ENCODE results near the gene NRIP1.

- TF ChIP-seq, protein P1, sequence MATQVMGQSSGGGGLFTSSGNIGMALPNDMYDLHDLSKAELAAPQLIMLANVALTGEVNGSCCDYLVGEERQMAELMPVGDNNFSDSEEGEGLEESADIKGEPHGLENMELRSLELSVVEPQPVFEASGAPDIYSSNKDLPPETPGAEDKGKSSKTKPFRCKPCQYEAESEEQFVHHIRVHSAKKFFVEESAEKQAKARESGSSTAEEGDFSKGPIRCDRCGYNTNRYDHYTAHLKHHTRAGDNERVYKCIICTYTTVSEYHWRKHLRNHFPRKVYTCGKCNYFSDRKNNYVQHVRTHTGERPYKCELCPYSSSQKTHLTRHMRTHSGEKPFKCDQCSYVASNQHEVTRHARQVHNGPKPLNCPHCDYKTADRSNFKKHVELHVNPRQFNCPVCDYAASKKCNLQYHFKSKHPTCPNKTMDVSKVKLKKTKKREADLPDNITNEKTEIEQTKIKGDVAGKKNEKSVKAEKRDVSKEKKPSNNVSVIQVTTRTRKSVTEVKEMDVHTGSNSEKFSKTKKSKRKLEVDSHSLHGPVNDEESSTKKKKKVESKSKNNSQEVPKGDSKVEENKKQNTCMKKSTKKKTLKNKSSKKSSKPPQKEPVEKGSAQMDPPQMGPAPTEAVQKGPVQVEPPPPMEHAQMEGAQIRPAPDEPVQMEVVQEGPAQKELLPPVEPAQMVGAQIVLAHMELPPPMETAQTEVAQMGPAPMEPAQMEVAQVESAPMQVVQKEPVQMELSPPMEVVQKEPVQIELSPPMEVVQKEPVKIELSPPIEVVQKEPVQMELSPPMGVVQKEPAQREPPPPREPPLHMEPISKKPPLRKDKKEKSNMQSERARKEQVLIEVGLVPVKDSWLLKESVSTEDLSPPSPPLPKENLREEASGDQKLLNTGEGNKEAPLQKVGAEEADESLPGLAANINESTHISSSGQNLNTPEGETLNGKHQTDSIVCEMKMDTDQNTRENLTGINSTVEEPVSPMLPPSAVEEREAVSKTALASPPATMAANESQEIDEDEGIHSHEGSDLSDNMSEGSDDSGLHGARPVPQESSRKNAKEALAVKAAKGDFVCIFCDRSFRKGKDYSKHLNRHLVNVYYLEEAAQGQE (IDR thresholded peaks at IDR 0.05; ENCODE audit: borderline replicate concordance), result no peak
- TF ChIP-seq TAF1 (IDR thresholded peaks at IDR 0.05; ENCODE audit: low read depth) (no peak), EP300 (conservative IDR thresholded peaks at IDR 0.05; ENCODE audit: poor library complexity, severe bottlenecking) (no peak), EZH2 (IDR thresholded peaks at IDR 0.05; ENCODE audit: borderline replicate concordance, insufficient read depth, low read length, poor library complexity, severe bottlenecking) (no peak), POLR2AphosphoS5 (IDR thresholded peaks at IDR 0.05) (no peak), MXI1 (conservative IDR thresholded peaks at IDR 0.05; ENCODE audit: poor library complexity, severe bottlenecking) (no peak)
- TF ChIP-seq, protein P2, sequence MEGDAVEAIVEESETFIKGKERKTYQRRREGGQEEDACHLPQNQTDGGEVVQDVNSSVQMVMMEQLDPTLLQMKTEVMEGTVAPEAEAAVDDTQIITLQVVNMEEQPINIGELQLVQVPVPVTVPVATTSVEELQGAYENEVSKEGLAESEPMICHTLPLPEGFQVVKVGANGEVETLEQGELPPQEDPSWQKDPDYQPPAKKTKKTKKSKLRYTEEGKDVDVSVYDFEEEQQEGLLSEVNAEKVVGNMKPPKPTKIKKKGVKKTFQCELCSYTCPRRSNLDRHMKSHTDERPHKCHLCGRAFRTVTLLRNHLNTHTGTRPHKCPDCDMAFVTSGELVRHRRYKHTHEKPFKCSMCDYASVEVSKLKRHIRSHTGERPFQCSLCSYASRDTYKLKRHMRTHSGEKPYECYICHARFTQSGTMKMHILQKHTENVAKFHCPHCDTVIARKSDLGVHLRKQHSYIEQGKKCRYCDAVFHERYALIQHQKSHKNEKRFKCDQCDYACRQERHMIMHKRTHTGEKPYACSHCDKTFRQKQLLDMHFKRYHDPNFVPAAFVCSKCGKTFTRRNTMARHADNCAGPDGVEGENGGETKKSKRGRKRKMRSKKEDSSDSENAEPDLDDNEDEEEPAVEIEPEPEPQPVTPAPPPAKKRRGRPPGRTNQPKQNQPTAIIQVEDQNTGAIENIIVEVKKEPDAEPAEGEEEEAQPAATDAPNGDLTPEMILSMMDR (IDR thresholded peaks at IDR 0.05; ENCODE audit: poor library complexity, severe bottlenecking), result no peak
Measured at GRCh38 chr21:15037095-15037899, 27.5 kb downstream of the NRIP1 start.

Data from neural cell (in vitro differentiated cells).